Nephron (organoid): ENCODE measurements around the gene THBS3.
"Not testable (repeated sequence)": the region's sequence is repeated elsewhere in the genome, so short reads cannot be mapped to it uniquely, and the experiment has no call there.

ENCODE experiments used
- H3K27ac Mint-ChIP-seq, 3 experiments: 2 replicates each; pipeline ENCODE4 v1.8.0; 2020; ENCODE audit warnings: mixed read lengths in 3 of 3, mild to moderate bottlenecking in 2 of 3, moderate library complexity in 1 of 3
- H3K27me3 Mint-ChIP-seq: 2 replicates; pipeline ENCODE4 v1.8.0; 2021; ENCODE audit warnings: low read depth, mild to moderate bottlenecking, moderate library complexity, mixed read lengths
- H3K36me3 Mint-ChIP-seq: 2 replicates; pipeline ENCODE4 v1.8.0; 2020; ENCODE audit warnings: low read depth, mixed read lengths
- H3K4me1 Mint-ChIP-seq: 2 replicates; pipeline ENCODE4 v1.8.0; 2020; ENCODE audit warnings: mixed read lengths
- H3K4me3 Mint-ChIP-seq, 3 experiments: 2 replicates each; pipeline ENCODE4 v1.8.0; 2020; ENCODE audit warnings: mild to moderate bottlenecking in 3 of 3, mixed read lengths in 3 of 3, moderate library complexity in 2 of 3
- H3K9me3 Mint-ChIP-seq: 2 replicates; pipeline ENCODE4 v1.8.0; 2020; ENCODE audit warnings: mixed read lengths
- TF ChIP-seq, protein P1 (sequence below), 3 experiments: fragments of 200-600 bp; sonication (generic); IDR thresholded peaks; one replicate each; pipeline ENCODE4 v1.5.0; 2021; ENCODE audit warnings: antibody characterized with exemption in 3 of 3; ENCODE audit not compliant: unreplicated experiment in 3 of 3

Gene THBS3

DNA sequence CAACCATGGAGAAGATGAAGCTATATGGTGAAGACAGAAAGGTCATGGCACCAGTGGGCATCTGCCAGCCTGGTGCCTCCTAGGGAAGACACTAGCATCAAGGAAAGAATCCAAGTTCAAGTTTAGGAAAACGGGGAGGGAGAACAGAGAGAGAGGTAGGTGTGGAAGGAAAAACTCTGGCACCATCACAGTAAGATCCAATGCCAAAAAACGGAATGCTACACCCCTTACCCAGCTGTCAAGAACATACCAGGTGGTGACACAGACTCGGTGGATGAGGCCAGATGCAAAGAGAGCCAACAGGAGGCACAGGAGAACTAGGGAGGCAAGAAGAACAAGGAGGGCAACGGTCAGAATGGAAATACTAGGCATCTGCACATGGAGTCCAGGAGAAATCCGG lies 38.2 kb downstream of the THBS3 start:
- Mint-ChIP-seq H3K36me3 (peaks cover 15% of the 10 kb centered on the region), H3K27me3 (peaks cover 7% of the 10 kb centered on the region), H3K27ac (no peak overlapping the region), H3K4me1 (peaks cover 36% of the 10 kb centered on the region), H3K9me3 (peaks cover 3% of the 10 kb centered on the region), H3K4me3 (peak overlapping the region; percentile 60 to 69 (median 64))
- TF ChIP-seq, protein P1, sequence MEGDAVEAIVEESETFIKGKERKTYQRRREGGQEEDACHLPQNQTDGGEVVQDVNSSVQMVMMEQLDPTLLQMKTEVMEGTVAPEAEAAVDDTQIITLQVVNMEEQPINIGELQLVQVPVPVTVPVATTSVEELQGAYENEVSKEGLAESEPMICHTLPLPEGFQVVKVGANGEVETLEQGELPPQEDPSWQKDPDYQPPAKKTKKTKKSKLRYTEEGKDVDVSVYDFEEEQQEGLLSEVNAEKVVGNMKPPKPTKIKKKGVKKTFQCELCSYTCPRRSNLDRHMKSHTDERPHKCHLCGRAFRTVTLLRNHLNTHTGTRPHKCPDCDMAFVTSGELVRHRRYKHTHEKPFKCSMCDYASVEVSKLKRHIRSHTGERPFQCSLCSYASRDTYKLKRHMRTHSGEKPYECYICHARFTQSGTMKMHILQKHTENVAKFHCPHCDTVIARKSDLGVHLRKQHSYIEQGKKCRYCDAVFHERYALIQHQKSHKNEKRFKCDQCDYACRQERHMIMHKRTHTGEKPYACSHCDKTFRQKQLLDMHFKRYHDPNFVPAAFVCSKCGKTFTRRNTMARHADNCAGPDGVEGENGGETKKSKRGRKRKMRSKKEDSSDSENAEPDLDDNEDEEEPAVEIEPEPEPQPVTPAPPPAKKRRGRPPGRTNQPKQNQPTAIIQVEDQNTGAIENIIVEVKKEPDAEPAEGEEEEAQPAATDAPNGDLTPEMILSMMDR (IDR thresholded peaks at IDR 0.05; ENCODE audit: unreplicated experiment in 3 of 3) = no peak

DNA sequence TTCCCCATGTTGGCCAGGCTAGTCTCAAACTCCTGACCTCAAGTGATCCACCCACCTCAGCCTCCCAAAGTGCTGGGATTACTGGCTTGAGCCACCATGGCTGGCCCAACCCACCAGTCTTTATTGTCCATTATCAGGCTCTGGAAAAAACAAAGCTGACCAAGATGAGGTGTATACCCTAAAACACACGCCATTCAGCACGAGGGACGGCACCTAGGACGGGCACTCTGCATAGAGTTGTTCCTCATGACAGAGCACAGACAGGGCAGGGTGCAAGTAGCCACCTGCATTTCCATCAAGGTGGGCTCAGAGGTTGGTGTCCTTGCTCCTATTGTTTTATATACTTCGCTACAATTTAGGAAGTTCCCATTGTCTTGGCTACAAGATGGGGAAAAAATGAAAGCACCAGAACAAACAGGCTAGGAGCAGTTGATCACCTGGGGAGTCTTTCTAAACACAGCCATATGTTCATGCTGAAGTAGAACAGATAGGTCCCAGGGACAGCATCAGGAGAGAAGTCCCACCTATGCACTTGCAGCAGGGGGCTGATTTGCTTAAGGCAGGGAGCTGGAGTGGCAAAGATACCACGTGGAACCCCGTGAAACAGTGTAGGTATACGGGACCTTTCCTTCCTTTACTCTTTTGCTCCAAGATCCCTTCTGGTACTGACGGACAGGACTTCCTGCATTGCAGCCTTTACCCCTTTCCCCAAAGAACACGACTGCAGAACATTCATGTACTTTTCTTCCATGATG lies 39.1 kb downstream of the THBS3 start:
- Mint-ChIP-seq H3K9me3 (peaks cover 6% of the 10 kb centered on the region), H3K27me3 (peaks cover 4% of the 10 kb centered on the region), H3K4me1 (peaks cover 31% of the 10 kb centered on the region), H3K4me3 (peak overlapping the region in 1 of 3 experiments; percentile 60), H3K36me3 (peaks cover 15% of the 10 kb centered on the region), H3K27ac (no peak overlapping the region)
- TF ChIP-seq, protein P1 (IDR thresholded peaks at IDR 0.05; ENCODE audit: unreplicated experiment in 3 of 3) = no peak

DNA sequence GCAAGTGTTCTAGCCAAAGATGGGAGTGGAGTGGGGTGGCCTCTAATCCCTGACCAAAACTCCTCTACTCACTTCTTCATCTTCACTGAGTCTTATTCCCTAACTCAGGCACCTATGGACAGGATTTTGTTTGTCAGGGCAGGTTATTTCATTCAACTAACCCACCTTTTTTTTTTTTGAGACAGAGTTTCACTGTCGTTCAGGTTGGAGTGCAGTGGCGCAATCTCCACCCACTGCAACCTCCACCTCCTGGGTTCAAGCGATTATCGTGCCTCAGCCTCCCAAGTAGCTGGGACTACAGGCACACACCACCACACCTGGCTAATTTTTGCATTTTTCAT lies 39.6 kb downstream of the THBS3 start:
- H3K9me3 Mint-ChIP-seq, H3K27me3 Mint-ChIP-seq: not testable (repeated sequence)
- Mint-ChIP-seq H3K36me3 (peaks cover 15% of the 10 kb centered on the region), H3K4me1 (peaks cover 25% of the 10 kb centered on the region), H3K27ac (peak overlapping the region in 2 of 3 experiments; percentile 49 to 84), H3K4me3 (peak overlapping the region; percentile 63 to 72 (median 65))

DNA sequence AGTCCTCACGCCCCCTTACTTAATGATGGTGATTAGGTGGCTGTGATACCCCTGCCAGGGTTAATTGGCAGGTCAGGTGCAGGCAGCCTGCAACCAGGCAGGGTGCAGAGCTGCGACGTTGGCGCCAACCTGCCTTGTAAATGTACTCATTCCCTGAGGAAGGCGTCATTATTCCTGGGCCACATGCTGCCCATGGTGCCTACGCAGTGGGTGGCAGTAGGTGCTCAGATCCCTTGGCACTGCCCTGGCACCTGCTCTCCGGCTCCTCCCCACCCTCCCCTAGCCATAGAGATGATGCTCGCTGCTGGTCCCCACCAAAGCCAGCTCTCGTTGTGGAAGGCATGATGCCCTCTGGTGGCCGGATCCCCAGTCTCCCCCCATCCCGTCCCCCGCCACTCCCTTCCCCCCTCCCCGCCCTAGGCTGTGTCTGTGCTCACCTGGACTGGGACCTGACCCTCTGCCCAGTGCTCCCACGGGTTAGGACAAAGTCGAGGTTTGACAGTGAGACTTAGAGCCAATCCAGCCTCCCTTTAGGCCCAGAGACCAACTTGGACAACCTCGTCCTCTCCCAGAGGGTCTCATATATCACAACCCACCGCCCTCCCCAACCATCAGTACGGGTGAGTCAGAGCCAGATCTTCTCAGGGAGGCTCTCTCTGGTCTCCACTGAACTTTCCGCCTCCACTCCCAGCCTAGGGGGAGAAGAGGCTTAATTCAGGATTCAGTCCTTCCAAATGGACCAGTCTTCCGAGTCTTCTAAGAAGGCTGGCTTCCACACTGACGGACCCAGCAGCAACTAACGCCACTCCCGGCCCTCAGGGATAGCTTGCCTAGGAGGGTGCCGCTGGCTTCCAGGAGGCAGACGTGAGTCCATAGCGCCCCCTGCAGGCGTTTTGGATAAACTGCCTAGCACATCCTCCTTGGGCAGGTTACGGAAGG lies 40.3 kb downstream of the THBS3 start:
- TF ChIP-seq, protein P1 (IDR thresholded peaks at IDR 0.05; ENCODE audit: unreplicated experiment in 3 of 3) = peak; percentile 70 to 76 (median 73)
- Mint-ChIP-seq H3K27me3 (no peaks in the 10 kb centered on the region), H3K36me3 (peaks cover 15% of the 10 kb centered on the region), H3K4me3 (peak overlapping the region; percentile 63 to 72 (median 65)), H3K9me3 (peaks cover 7% of the 10 kb centered on the region), H3K27ac (peak overlapping the region; percentile 24 to 84 (median 49)), H3K4me1 (peaks cover 24% of the 10 kb centered on the region)

DNA sequence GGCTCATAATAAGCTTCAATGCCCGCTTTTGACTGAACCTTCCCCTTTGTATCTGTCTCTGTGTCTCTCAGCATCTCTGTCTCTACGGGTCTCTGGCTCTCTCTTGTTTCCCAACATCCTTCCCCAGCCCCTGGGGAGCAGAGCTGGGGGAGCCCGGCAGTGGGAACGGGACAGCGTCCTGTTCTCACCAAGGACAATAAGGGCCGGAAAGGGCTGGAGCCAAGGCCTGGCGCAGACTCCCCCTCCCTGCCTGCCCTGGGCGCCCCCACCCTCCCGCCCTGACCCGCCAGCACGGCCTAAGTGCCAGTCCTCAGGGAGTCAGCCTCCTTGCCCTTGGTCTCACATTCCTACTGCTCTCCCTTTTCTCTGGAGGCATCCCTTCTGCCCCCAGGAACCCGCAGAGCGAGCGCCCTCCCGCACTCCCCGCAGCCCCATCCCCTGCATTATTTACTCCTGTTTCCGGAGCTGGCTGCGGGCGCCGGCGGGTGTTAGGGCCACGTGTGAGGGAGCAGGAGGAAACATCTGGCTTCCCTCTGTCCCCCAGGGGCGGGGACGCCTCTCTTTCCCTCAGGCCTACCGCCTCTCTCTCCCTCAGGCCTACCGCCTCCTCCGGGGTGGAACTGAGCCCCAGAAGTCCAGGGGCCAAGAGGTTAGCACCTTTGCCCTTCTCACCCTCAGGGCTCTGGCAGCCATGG lies 41.1 kb downstream of the THBS3 start:
- Mint-ChIP-seq H3K4me3 (peak overlapping the region in 1 of 3 experiments; percentile 72), H3K9me3 (peaks cover 7% of the 10 kb centered on the region), H3K27ac (no peak overlapping the region), H3K36me3 (peaks cover 15% of the 10 kb centered on the region), H3K4me1 (peaks cover 17% of the 10 kb centered on the region), H3K27me3 (no peaks in the 10 kb centered on the region)
- TF ChIP-seq, protein P1 (IDR thresholded peaks at IDR 0.05; ENCODE audit: unreplicated experiment in 3 of 3) = no peak

DNA sequence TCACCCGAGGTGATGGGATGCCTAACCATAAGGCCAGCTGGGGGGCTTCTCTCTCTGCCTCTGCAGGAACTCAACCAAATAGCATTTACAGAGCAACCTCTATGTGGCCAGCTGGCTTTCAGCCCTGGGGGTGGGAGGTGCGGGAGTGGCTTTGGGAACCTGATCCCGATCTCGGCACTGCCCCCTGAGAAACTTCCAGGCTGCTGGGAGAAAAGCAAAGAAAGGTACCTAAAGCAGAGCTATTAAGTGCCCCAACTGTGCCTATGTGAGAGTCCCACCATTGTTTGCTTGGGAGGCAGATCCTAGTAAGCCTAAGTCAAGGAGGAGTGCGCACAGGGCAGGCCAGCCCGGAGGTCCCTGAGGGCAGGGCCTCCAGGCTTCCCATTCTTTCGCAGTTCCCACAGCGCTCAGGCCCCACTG lies 41.6 kb downstream of the THBS3 start:
- Mint-ChIP-seq H3K4me3 (no peak overlapping the region), H3K27ac (peak overlapping the region in 1 of 3 experiments; percentile 24), H3K36me3 (peaks cover 15% of the 10 kb centered on the region), H3K9me3 (peaks cover 7% of the 10 kb centered on the region), H3K27me3 (peaks cover 2% of the 10 kb centered on the region), H3K4me1 (peaks cover 17% of the 10 kb centered on the region)
- TF ChIP-seq, protein P1 (IDR thresholded peaks at IDR 0.05; ENCODE audit: unreplicated experiment in 3 of 3) = no peak

DNA sequence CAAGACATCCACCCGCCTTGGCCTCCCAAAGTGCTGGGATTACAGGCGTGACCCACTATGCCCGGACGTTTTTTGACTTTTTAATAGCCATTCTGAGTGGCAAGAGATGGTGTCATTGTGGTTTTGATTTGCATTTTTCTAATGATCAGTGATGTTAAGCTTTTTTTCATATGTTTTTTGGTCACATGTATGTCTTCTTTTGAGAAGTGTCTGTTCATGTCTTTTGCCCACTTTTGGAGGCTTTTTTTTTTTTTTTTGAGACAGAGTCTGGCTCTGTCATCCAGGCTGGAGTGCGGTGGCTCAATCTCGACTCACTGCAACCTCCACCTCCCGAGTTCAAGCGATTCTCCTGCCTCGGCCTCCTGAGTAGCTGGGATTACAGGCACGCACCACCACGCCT lies 43.1 kb downstream of the THBS3 start:
- peaks cover 17% of the 10 kb centered on the region for H3K4me1 Mint-ChIP-seq
- not testable (repeated sequence) for H3K27me3 Mint-ChIP-seq, H3K27ac Mint-ChIP-seq, H3K4me3 Mint-ChIP-seq, H3K9me3 Mint-ChIP-seq, H3K36me3 Mint-ChIP-seq

DNA sequence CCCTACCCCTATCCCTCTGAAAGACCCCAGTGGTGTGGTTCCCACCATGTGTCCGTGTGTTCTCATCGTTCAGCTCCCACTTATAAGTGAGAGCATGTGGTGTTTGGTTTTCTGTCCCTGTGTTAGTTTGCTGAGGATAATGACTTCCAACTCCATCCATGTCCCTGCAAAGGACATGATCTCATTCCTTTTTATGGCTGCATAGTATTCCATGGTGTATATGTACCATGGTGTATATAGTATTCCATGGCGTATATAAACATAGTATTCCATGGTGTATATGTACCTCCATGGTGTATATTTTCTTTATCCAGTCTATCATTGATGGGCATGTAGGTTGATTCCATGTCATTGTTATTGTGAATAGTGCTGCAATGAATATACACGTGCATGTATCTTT lies 43.9 kb downstream of the THBS3 start:
- not testable (repeated sequence) for H3K36me3 Mint-ChIP-seq, H3K9me3 Mint-ChIP-seq, H3K27ac Mint-ChIP-seq, H3K4me3 Mint-ChIP-seq, H3K27me3 Mint-ChIP-seq
- peaks cover 17% of the 10 kb centered on the region for H3K4me1 Mint-ChIP-seq

DNA sequence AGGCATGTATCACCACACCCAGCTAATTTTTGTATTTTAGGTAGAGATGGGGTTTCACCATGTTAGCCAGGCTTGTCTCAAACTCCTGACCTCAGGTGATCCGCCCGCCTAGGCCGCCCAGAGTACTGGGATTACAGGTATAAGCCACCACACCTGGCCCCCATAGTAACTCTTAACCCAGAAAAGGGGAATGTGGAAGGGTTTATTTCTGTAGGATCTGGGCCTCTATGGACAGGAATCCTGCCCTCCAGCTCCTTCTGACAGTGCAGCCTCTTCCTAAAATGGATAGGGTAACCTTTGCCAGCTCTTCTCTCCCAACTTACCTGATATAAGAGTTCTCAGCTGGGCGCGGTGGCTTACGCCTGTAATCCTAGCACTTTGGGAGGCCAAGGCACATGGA lies 45.1 kb downstream of the THBS3 start:
- H3K27ac Mint-ChIP-seq, H3K36me3 Mint-ChIP-seq, H3K9me3 Mint-ChIP-seq, H3K4me3 Mint-ChIP-seq, H3K27me3 Mint-ChIP-seq: not testable (repeated sequence)
- H3K4me1 Mint-ChIP-seq = peaks cover 13% of the 10 kb centered on the region
